HG03108 (cell line): Measurements from ENCODE around the gene CCDC6.

ENCODE experiments used
- ATAC-seq: cut with Tn5 transposase; IDR thresholded peaks from one replicate; pipeline ENCODE4 v1.9.1; 2021; ENCODE audit warnings: moderate library complexity; ENCODE audit not compliant: unreplicated experiment

Gene CCDC6

DNA sequence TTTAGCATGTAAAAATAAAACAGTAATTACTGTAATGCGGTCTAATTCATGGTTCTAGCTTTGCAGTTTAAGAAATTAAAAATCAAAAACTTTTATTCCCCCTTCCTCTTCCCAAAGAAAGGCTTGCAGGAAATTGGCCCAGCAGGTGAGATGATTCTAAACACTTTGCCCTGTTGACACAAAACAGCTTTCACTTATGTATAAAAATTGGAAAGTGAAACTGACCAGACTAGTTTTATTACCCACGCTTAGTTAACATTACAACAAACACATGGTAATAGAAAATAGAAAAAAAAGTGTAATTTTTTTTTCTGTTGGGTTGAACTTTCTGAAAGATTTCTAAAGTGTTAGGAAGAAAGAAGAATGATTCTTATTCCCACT, 1.2 kb upstream of the CCDC6 start:
- ATAC-seq = no peak

- ATAC-seq = no peak
These were observed 482 bp downstream of the CCDC6 start for GRCh38 chr10:59905731-59906416.

DNA sequence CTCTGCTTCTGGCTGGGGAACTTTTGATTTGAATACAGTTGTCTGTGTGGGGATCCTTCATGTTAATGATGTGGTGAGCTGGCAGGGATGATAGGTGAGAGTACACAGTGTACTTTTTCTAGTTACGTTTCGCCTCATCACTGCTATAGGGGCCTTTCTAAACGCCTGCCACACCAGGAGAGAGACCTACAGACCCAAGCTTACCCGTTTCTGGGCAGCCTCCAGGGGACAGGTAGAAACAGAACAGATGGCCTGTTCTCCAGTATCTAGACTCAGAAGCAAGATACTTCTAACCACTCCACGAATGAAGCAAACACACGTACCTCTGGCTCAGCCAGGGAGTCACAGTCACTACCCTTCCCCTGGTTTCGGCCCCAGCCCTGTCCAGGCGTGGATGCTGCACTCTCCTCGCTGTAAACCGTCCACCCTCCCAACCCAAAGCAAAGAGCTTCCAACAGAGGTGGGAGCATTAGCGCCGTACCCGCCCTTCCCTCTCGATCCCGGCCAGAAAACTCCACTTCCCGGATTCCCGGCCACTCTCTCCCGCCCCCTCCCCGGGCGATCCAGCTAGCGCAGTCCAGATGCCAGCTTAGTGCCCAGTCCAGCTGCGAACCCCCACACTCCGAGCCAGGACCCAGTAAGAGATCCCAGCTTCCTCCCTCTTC, 1.2 kb downstream of the CCDC6 start:
- peak; percentile 36 for ATAC-seq

GRCh38 chr10:59904426-59905065, 1.8 kb downstream of the CCDC6 start:
- ATAC-seq = no peak

- no peak for ATAC-seq
These were observed 2.5 kb downstream of the CCDC6 start for GRCh38 chr10:59903871-59904270.

DNA sequence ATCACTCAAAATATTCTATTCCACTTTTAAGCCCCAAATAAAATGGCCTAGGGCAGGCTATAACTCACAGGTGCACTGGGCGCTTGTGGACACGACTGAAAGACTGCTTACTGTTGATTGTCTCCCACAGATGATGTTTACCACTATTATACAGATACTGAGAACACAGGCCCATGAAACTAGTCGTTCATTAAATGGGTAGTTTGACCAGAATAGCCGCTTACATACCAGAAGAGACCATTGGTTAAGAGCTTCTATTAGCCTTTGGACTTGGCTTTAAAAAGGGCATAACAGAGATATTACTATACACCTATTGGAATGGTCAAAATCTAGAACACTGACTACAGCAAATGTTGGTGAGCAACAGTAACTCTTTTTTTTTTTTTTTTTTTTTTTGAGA, 4.3 kb downstream of the CCDC6 start:
- no peak for ATAC-seq

DNA sequence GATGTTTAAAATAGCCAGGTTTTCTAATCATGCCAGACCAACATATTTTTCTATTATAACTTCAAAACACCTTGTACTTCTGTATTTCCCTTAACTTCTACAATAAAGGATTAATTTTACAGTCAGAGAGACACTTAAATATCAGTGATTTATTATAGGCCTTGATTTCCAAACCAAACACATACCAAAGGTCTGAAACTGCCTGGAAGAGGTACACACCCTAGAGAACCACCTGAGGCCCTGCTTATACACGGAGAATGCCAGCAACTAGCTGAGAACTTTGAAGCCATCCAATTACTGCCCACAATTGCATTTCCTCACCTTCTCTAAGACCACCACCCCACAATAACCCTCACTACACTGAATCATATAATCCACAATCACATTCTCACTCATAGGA, 4.9 kb downstream of the CCDC6 start:
- no peak for ATAC-seq

- no peak for ATAC-seq
These were observed 6.2 kb downstream of the CCDC6 start for GRCh38 chr10:59900048-59900727.

DNA sequence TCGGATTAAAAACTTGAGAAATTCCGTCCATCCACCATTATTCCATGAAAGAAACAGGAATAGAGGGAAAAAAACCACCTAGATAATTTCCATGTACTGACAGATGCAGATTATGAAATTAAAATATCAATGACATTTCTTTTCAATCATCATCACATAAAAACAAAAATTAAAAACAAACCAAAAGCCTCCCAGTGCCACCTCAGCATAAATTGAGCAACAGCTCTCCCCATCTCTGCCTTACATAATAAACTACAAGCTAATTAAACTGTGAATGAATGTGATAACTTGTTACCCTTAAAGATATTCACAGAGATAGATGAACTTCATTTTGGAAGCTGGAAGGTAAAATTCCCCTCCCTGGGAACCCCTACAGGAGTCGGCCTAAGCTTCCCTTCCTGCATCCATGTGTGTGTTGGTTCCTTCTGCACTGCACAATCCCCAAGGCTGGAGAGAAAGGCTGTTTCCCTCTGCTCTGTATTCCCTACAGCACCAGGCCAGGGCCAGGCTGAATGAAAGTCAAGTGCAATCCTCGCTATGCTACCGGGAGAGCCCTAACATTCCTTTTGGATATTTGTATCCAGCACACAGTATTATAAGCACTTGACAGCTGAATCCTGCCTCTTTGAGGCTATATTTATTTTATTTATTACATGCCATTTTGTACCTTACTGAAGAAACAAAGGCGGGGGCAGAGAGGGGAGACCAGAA, 8.1 kb downstream of the CCDC6 start:
- ATAC-seq = no peak

- no peak for ATAC-seq
These were observed 10.2 kb downstream of the CCDC6 start for GRCh38 chr10:59896191-59896590.

DNA sequence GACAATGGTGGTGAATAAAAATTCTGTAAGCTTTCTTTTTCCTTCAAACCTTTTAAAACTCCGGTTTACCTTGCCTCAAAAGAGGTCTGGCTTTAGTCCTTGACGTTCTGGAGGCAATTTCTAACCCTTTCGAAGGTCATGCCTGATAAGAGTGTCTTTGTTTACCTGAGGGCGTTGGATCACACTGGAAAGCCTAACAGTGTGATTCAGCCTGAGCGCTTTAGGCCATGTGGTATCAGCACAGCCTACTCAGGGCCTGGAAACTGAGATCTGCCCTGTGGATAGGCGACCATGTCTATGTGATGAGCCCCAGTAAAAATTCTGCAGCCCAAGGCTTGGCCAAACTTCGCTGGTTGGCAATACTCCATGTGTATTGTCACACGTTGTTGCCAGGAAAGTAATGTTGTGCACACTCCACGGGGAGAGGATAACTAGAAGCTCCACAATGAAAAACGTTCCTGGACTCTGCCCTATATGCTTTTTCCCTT, 10.7 kb downstream of the CCDC6 start:
- ATAC-seq = no peak

DNA sequence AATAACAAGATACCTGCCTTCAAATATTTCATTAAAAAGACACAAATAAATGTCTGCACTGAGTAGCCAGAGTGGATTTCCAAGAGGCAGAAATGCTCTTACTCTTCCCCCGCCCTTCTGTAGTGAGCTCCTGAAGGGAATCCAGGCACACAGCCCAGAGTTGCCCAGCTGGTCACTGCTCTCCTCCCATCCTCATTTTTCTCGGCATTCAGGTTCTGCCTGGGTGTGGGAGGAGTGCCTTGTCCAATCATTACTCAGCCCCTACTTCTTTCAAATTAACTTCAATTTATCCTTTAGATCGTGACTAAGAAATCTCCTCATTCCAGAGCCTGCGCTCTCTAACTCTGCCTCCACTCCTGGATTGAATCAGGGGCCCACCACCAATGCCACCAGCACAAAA, 12.2 kb downstream of the CCDC6 start:
- ATAC-seq = no peak

- ATAC-seq = no peak
These were observed 13.7 kb downstream of the CCDC6 start for GRCh38 chr10:59892697-59893096.

GRCh38 chr10:59891936-59892335, 14.4 kb downstream of the CCDC6 start:
- no peak for ATAC-seq

DNA sequence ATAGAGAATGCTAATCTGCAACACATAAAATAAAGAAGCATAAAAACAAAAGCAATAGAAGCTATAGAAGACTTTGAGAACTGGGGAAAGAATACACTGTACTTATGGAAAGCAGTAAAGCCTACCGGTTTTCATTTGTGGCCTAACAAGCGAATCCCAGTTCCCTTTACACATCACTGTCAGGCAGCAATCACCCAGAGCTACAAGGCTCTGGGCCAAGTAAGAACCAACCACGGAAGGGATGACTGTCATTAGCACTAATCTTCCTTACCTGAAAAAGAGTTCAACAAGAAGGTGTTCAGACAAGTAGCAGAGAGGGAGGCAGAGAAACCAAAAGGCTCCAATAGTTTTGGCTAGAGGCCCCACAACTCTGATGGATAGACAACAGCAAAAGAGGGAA, 15.0 kb downstream of the CCDC6 start:
- peak; percentile 51 for ATAC-seq

- no peak for ATAC-seq
These were observed 17.4 kb downstream of the CCDC6 start for GRCh38 chr10:59888781-59889435.

GRCh38 chr10:59887972-59888640, 18.2 kb downstream of the CCDC6 start:
- no peak for ATAC-seq

DNA sequence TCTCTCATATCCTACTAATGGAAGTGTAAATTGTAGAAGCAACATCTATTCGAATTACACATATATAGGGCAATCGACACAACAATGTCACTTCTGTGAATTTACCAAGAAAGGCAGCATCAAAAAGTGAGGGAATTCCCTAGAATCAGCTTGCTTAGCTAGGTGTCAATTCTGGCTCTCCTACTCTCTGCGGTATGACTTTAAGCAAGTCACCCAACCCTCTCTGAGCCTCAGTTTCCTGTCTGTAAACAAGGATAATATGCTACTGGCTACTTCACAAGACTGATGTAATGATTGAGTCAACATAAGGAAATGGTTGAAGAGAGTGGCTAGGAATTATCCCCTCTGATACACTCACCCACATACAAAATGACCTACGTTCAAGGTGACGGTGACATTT, 19.4 kb downstream of the CCDC6 start:
- no peak for ATAC-seq

- peak; percentile 87 for ATAC-seq
These were observed 20.8 kb downstream of the CCDC6 start for GRCh38 chr10:59885430-59886134.
